SK-N-SH treated with all-trans-retinoic acid at 6 μM for 48 hours (cell line): ENCODE measurements around the gene FILIP1.

Source experiments
- ATAC-seq: fragments of 200-7000 bp; cut with Tn5 transposase; 3 replicates; pipeline ENCODE4 v1.9.1; 2020; ENCODE audit warnings: mild to moderate bottlenecking, moderate library complexity
- BACH2 ChIP-seq: fragments of 250-450 bp; sonication (Bioruptor Pico); IDR thresholded peaks from 2 replicates; pipeline ENCODE4 v1.9.0; 2021; ENCODE audit warnings: mild to moderate bottlenecking, borderline replicate concordance
- CREB5 ChIP-seq: fragments of 250-450 bp; sonication (Bioruptor Pico); IDR thresholded peaks from 2 replicates; pipeline ENCODE4 v1.5.1; 2020; ENCODE audit warnings: low read depth, mild to moderate bottlenecking, moderate library complexity
- CSDC2 ChIP-seq: fragments of 250-450 bp; sonication (Bioruptor Pico); IDR thresholded peaks from 2 replicates; pipeline ENCODE4 v1.5.0; 2020; ENCODE audit warnings: mild to moderate bottlenecking, moderate library complexity
- CSRNP3 ChIP-seq: fragments of 250-450 bp; sonication (Bioruptor Pico); IDR thresholded peaks from 2 replicates; pipeline ENCODE4 v1.5.1; 2021; ENCODE audit warnings: mild to moderate bottlenecking, moderate library complexity
- ESRRG ChIP-seq: fragments of 250-450 bp; sonication (Bioruptor Pico); IDR thresholded peaks from 2 replicates; pipeline ENCODE4 v1.6.1; 2021; ENCODE audit warnings: mild to moderate bottlenecking
- GLIS3 ChIP-seq: fragments of 250-450 bp; sonication (Bioruptor Pico); IDR thresholded peaks from 2 replicates; pipeline ENCODE4 v1.5.0; 2020; ENCODE audit warnings: mild to moderate bottlenecking, moderate library complexity
- ISL1 ChIP-seq: fragments of 250-450 bp; sonication (Bioruptor Pico); IDR thresholded peaks from 2 replicates; pipeline ENCODE4 v2.1.2; 2022; ENCODE audit warnings: mild to moderate bottlenecking, moderate library complexity
- OSR1 ChIP-seq: fragments of 250-450 bp; sonication (Bioruptor Pico); IDR thresholded peaks from 2 replicates; pipeline ENCODE4 v1.8.0; 2022; ENCODE audit warnings: moderate library complexity, mild to moderate bottlenecking, inconsistent platforms
- PATZ1 ChIP-seq: fragments of 250-450 bp; sonication (Bioruptor Pico); IDR thresholded peaks from 2 replicates; pipeline ENCODE4 v1.8.0; 2020; ENCODE audit warnings: mild to moderate bottlenecking, moderate library complexity, borderline replicate concordance
- POU6F1 ChIP-seq: fragments of 250-450 bp; sonication (Bioruptor Pico); IDR thresholded peaks from 2 replicates; pipeline ENCODE4 v1.8.0; 2021; ENCODE audit warnings: low read depth, mild to moderate bottlenecking, moderate library complexity, borderline replicate concordance
- SNAI2 ChIP-seq: fragments of 250-450 bp; sonication (Bioruptor Pico); IDR thresholded peaks from 2 replicates; pipeline ENCODE4 v1.5.0; 2020; ENCODE audit warnings: mild to moderate bottlenecking, moderate library complexity
- TCF4 ChIP-seq: fragments of 250-450 bp; sonication (Bioruptor Pico); IDR thresholded peaks from 2 replicates; pipeline ENCODE4 v1.8.0; 2021; ENCODE audit warnings: mild to moderate bottlenecking, moderate library complexity, borderline replicate concordance
- TOX ChIP-seq: fragments of 250-450 bp; sonication (Bioruptor Pico); IDR thresholded peaks from 2 replicates; pipeline ENCODE4 v1.8.0; 2021; ENCODE audit warnings: mild to moderate bottlenecking, moderate library complexity, borderline replicate concordance
- TSHZ2 ChIP-seq: fragments of 250-450 bp; sonication (Bioruptor Pico); IDR thresholded peaks from 2 replicates; pipeline ENCODE4 v1.5.0; 2020; ENCODE audit warnings: mild to moderate bottlenecking, moderate library complexity
- ZC3H10 ChIP-seq: fragments of 250-450 bp; sonication (Bioruptor Pico); IDR thresholded peaks from 2 replicates; pipeline ENCODE4 v1.5.1; 2021; ENCODE audit warnings: mild to moderate bottlenecking, moderate library complexity
- ZFP3 ChIP-seq: fragments of 250-450 bp; sonication (Bioruptor Pico); IDR thresholded peaks from 2 replicates; pipeline ENCODE4 v1.5.0; 2020; ENCODE audit warnings: mild to moderate bottlenecking, moderate library complexity
- ZFP30 ChIP-seq: fragments of 450-650 bp; formaldehyde crosslinking; IDR thresholded peaks from 2 replicates; pipeline ENCODE4 v1.5.0; 2022; ENCODE audit warnings: mild to moderate bottlenecking, moderate library complexity
- ZNF565 ChIP-seq: fragments of 450-650 bp; formaldehyde crosslinking; conservative IDR thresholded peaks from 2 replicates; pipeline ENCODE4 v1.5.0; 2020; ENCODE audit warnings: low read depth, mild to moderate bottlenecking, moderate library complexity
- ZNF70 ChIP-seq: fragments of 450-650 bp; formaldehyde crosslinking; IDR thresholded peaks from 2 replicates; pipeline ENCODE4 v1.5.0; 2020; ENCODE audit warnings: mild to moderate bottlenecking, moderate library complexity
- ZNF8 ChIP-seq: fragments of 450-650 bp; formaldehyde crosslinking; IDR thresholded peaks from 2 replicates; pipeline ENCODE4 v1.5.0; 2020; ENCODE audit warnings: mild to moderate bottlenecking, moderate library complexity

The FILIP1 gene

GRCh38 chr6:75479712-75480111 lies 13.9 kb downstream of the FILIP1 start (continued):
- TF ChIP-seq ZNF565 (CRISPR knock-in tag), result no peak
- TF ChIP-seq SNAI2, result no peak
- no peak for TF ChIP-seq BACH2 (CRISPR knock-in tag)

- no peak for ATAC-seq
Observed at GRCh38 chr6:75478929-75479328, 14.7 kb downstream of the FILIP1 start.

GRCh38 chr6:75472885-75473284 lies 20.7 kb downstream of the FILIP1 start:
- ATAC-seq, result no peak
- TF ChIP-seq TSHZ2, result no peak
- no peak for TF ChIP-seq ESRRG (CRISPR knock-in tag)
- TF ChIP-seq POU6F1, result no peak
- no peak for TF ChIP-seq BACH2 (CRISPR knock-in tag)
- no peak for TF ChIP-seq TCF4 (CRISPR knock-in tag)
- no peak for TF ChIP-seq CREB5 (CRISPR knock-in tag)
- TF ChIP-seq ZC3H10, result no peak
- no peak for TF ChIP-seq GLIS3 (CRISPR knock-in tag)
- TF ChIP-seq ZFP3 (CRISPR knock-in tag), result no peak

More at GRCh38 chr6:75478929-75479328, 14.7 kb downstream of the FILIP1 start:
- TF ChIP-seq TSHZ2 (no peak), GLIS3 (CRISPR knock-in tag) (no peak), PATZ1 (CRISPR knock-in tag) (no peak), ZFP3 (CRISPR knock-in tag) (no peak), BACH2 (CRISPR knock-in tag) (no peak), ZNF8 (no peak), ZFP30 (CRISPR knock-in tag) (no peak), ZC3H10 (no peak), ISL1 (no peak), CSDC2 (CRISPR knock-in tag) (no peak), CSRNP3 (no peak), TOX (CRISPR knock-in tag) (no peak), OSR1 (CRISPR knock-in tag) (no peak), ZNF70 (CRISPR knock-in tag) (no peak)
